Dendritic cell treated with granulocyte-macrophage colony-stimulating factor and Interleukin-4, amounts not matched to agents 40 ng/mL and 50 ng/mL, for 4 days (primary cell): Measurements from ENCODE around the gene PRR33.
A peak's percentile ranks its signal among the peaks of the same experiment; 100 is the strongest.
"Not testable (repeated sequence)": the region's sequence is repeated elsewhere in the genome, so short reads cannot be mapped to it uniquely, and the experiment has no call there.

Experiments
- H3K27ac Mint-ChIP-seq: one replicate; pipeline ENCODE4 v1.8.0; 2022; ENCODE audit warnings: mild to moderate bottlenecking, mixed read lengths
- H3K27me3 Mint-ChIP-seq: one replicate; pipeline ENCODE4 v1.8.0; 2022; ENCODE audit warnings: mild to moderate bottlenecking, mixed read lengths
- H3K36me3 Mint-ChIP-seq: one replicate; pipeline ENCODE4 v1.8.0; 2022; ENCODE audit warnings: low read depth, mixed read lengths
- H3K4me1 Mint-ChIP-seq: one replicate; pipeline ENCODE4 v1.8.0; 2022; ENCODE audit warnings: low read depth, mixed read lengths
- H3K4me3 Mint-ChIP-seq: one replicate; pipeline ENCODE4 v1.8.0; 2022; ENCODE audit warnings: mild to moderate bottlenecking, moderate library complexity, mixed read lengths
- H3K9me3 Mint-ChIP-seq: one replicate; pipeline ENCODE4 v1.8.0; 2022; ENCODE audit warnings: mixed read lengths
- intact Hi-C: fragments of 100-400 bp; cut with micrococcal nuclease; formaldehyde crosslinking; loops from one replicate; pipeline ENCODE4 v1.15.0; 2022

The PRR33 gene

DNA sequence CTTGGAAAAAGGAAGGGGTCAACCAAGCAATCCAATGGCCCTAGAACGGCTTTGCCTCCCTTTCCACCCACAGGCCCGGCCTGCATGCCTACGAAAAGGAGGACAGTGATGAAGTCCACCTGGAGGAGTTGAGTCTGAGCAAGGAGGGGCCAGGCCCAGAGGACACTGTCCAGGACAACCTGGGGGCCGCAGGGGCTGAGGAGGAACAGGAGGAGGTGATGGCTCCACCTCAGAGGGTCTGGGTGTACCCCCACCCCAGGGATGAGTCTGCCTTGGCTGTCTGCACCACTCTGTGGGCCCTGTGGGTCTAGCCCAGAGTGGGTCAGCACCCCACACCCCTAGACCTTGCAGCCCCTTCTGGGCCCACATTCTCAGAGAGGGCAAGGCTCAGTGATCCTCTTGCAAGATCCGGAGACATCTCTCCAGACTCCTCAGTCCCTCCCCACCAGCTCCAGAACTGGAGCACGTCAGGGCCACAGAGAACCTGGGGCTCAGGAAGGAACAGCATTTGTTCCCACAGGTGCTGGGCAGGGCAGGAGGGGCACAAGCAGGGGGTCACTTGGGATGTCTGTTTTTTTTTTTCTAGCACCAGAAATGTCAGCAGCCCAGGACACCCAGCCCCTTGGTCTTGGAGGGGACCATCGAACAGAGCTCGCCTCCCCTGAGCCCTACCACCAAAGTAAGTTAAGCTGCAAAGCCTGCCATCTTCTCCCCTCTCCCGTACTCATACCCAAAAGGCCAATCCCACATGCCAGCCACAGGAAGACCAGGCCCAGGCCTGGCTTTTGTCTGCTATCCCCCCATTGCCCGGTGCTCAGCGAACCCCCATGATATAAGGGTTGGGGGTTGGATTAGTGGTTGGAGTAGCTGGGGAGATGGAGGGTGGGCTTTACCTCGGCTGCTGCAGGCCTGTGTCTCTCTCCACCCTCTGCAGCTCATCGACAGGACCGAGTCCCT is 8.1 kb downstream of the PRR33 start:
- intact Hi-C loops = no loop called here
- Mint-ChIP-seq H3K27ac (no peak overlapping the region), H3K27me3 (peaks cover 7% of the 10 kb centered on the region)

DNA sequence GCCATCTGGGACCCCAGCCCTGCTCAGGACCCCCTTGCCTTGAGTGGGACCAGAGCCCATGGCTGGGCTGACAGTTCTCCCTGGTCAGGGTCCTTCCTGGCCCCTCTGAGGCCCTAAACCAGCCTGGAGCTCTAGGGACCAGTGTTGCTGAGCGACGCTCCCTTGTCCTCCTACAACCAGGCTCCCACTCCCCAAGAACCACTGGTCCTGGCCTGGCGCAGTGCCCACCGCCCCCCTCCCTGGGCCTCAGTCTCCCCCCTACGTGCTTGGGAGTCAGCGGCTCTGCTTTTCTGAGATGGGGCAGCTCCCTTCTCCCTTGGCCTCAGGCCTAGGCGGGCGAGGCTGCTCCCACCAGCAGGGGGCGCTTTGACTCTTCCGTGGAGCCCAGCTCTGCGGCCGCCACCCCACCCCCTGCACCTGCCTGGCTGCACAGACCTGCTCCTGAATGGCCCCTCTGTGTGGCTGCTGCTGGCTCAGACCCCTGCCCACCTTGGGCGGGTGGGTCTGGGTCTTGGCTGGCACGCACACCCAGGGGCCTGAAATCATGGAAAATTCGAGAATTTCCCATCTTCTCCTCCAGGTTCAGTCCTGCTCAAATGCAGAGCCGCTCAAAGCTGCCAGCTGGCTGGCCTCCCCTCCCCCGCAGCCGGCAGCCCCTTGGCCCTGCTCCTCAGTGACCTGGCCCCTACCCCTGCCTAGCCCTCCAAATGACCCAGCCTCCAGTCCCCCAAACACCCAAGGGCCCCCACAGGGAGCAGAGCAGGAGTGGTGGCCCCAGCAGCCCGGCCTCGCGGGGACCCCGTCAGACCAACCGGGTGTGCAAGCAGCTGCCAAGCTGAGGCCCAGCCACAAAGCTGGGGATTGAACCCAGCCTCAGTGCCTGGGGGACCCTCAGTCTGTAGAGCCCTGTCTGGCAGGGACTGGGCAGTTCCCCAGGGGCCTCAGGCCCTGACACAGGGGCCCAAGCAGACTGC is 9.1 kb downstream of the PRR33 start:
- H3K4me3 Mint-ChIP-seq = no peak overlapping the region

More for the DNA sequence above, 8.1 kb downstream of the PRR33 start:
- Mint-ChIP-seq H3K36me3 (peaks cover 21% of the 10 kb centered on the region), H3K4me3 (no peak overlapping the region), H3K9me3 (no peaks in the 10 kb centered on the region), H3K4me1 (peaks cover 42% of the 10 kb centered on the region)

DNA sequence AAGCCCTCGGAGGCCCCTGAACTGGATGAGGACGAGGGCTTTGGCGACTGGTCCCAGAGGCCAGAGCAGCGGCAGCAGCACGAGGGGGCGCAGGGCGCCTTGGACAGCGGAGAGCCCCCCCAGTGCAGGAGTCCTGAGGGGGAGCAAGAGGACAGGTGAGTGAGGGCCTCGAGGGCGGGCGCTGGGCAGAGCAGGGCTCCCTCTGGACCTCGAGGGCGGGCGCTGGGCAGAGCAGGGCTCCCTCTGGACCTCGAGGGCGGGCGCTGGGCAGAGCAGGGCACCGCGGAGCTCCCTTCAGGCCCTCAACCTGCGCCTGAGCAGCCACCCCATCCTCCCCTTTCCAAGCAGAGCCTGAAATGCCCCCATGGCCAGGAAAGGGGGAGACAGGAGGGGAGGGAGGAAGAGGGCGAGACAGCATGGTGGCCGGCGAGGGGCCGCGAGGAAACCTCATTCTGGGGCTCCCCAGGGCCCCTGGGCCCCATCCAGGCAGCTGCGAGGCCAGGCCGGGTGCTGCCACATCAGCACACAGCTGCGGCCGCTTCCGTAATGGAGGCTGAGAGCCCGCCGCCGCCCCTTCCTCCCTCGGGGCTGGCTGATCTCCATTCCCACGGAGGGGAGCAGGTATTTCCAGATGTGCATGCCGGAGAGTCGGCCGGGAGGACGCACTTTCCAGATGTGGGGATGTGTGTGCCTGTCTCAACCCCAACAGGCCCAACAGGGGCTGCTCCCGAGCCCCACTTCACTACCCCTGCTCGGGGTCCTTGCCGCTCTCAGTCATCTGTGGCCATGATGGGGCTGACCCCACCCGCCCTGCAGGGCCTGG is 10.0 kb downstream of the PRR33 start:
- H3K27ac Mint-ChIP-seq = peak overlapping the region; percentile 82
- H3K4me3 Mint-ChIP-seq = no peak overlapping the region
- H3K27me3 Mint-ChIP-seq = no peaks in the 10 kb centered on the region
- intact Hi-C loops = no loop called here
- H3K4me1 Mint-ChIP-seq = peaks cover 50% of the 10 kb centered on the region
- no peaks in the 10 kb centered on the region for H3K9me3 Mint-ChIP-seq
- peaks cover 37% of the 10 kb centered on the region for H3K36me3 Mint-ChIP-seq

More for the DNA sequence above, 9.1 kb downstream of the PRR33 start:
- intact Hi-C loops = no loop called here
- Mint-ChIP-seq H3K4me1 (peaks cover 42% of the 10 kb centered on the region), H3K9me3 (no peaks in the 10 kb centered on the region), H3K36me3 (peaks cover 32% of the 10 kb centered on the region), H3K27ac (peak overlapping the region; percentile 18), H3K27me3 (peaks cover 1% of the 10 kb centered on the region)

DNA sequence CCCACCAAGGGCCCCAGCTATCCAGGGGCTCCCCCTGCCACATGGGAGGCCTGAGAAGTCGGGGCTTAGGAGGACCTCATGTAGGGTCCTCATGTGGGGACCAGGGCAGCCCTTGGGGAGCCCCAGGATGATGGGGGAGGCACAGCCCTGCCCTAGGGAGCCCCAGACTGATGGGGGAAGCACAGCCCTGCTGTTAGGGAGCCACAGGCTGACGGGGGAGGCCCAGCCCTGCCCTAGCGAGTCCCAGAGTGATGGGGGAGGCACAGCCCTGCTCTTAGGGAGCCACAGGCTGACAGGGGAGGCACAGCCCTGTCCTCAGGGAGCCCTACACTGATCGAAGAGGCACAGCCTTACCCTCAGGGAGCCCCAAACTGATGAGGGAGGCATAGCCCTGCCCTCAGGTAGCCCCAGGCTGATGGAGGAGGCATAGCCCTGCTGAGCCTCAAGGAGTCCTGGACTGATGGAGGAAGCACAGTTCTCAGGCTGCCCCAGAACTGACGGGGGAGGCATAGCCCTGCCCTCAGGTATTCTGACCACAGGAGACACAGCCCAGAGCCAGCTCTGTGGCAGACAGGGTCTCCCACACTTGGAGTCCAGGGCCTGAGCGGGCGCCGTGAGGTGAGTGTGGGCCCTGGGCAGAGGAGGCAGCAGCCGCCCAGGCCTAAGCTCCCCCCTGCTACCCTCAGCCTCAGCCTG is 10.8 kb downstream of the PRR33 start:
- H3K9me3 Mint-ChIP-seq = no peaks in the 10 kb centered on the region
- no peaks in the 10 kb centered on the region for H3K27me3 Mint-ChIP-seq
- H3K4me3 Mint-ChIP-seq = no peak overlapping the region
- H3K4me1 Mint-ChIP-seq = peaks cover 58% of the 10 kb centered on the region
- intact Hi-C loops = no loop called here
- peak overlapping the region; percentile 82 for H3K27ac Mint-ChIP-seq
- peaks cover 45% of the 10 kb centered on the region for H3K36me3 Mint-ChIP-seq

DNA sequence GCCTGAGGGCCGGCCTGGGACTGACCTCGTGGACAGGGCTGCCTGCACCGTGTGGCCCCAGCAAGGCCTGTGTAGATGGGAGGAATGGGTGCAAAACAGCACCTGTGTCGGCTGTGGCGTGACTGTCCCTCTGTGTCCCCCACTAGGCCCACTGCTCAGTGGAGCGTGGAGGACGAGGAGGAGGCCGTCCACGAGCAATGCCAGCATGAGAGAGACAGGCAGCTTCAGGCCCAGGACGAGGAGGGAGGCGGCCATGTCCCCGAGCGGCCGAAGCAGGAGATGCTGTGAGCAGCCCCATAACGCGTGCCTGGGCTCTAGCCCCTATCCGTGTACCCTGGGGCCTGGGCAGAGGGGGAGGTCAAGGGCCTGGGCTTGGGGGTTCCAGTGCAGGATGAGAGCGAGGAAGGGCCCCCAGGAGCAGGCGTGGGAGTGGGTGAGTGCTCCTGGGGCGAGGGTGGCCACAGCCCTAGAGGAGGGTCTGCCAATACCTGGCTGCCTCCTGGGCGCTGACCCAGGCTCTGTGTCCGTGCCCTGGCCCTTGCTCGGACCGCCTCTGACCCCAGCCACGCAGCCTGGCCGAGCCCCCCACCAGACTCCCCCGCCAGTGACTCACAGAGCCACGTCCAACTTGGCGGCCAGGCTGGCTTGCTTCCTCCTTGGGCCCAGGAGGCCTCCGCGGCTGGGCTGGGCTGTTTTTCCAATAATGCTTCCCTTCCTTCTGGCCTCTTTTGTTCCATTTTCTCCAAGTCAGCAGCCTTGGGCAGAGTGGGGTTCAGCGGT is 11.6 kb downstream of the PRR33 start:
- Mint-ChIP-seq H3K27ac (peak overlapping the region; percentile 82), H3K36me3 (peaks cover 52% of the 10 kb centered on the region)
- intact Hi-C loops = no loop called here

DNA sequence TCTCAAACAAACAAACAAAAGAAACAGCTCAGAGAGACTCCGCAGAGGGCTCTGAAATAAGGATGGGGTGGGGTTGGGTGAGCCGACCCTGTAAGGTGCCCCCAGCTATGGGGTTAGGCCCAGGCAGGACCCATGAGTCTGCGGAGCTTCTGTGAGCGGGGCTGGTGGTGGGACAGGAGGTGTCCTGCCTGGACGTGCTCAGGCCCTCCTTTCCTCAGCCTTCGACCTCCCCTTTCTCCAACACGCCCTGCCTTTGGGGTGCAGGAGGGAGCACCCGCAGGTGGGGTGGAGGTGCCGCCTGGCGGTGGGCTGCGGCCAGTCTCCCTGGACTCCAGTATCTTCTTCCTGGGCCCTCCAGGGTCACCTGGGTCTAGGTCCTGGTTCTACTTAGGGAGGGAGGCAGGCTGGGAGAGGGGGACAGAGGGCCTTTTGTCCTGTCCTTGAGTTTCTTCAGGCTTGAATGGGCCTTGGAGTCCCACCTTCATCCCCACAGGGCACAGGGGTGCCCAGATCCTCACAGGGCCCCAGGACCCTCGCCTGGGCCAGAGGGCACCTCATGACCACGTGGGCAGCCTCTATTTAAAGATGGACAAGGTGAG is 12.3 kb downstream of the PRR33 start:
- Mint-ChIP-seq H3K27me3 (no peaks in the 10 kb centered on the region), H3K4me3 (no peak overlapping the region), H3K36me3 (peaks cover 55% of the 10 kb centered on the region), H3K4me1 (peaks cover 66% of the 10 kb centered on the region), H3K9me3 (no peaks in the 10 kb centered on the region), H3K27ac (peak overlapping the region; percentile 82)
- intact Hi-C loops = no loop called here

More for the DNA sequence above, 11.6 kb downstream of the PRR33 start:
- H3K4me3 Mint-ChIP-seq = no peak overlapping the region
- no peaks in the 10 kb centered on the region for H3K27me3 Mint-ChIP-seq
- H3K9me3 Mint-ChIP-seq = no peaks in the 10 kb centered on the region
- H3K4me1 Mint-ChIP-seq = peaks cover 64% of the 10 kb centered on the region

DNA sequence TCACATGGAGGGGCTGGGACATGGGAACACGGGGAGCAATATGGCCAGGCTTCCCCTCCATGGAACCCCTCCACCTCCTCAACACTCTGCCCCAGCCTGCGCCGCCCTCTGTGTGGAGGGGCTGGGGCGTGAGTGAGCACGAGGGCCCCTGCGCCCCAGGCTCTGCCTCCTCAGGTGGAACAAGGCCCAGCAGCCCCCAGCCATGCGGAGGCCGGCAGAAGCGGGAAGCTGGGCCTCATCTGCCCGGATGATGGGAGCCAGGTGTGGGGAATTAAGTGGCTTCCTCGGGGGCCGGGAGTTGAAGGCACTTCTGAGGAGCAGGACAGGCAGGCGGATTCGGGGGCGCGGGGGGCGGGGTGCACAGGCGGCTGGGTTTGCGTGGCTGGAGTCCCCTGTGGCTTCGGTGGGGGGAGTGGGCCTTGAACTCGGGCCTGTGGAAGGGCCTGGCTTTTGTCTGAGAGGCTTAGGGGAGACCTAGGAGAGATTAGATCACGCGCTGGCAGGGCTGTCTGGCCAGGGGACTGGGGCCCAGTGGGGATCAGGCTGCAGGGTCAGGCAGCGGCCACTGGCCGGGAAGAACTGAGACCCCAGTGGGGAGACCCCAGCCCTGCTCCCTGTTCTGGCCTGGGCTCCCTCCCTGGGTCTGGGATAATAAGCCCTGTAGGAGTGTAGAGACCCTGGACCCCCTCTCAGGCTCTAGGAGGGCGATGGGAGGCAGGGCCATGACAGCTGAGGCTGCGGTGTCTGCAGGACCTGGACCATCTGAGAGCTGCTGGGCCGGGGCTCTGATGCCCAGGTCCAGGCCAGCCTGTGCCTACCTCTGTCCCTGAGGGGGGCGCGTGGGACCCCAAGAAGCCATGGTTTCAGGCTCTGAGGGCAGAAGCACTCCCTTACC is 13.3 kb downstream of the PRR33 start:
- H3K36me3 Mint-ChIP-seq = peaks cover 55% of the 10 kb centered on the region
- no peaks in the 10 kb centered on the region for H3K9me3 Mint-ChIP-seq
- intact Hi-C loops = no loop called here
- H3K4me3 Mint-ChIP-seq = no peak overlapping the region
- H3K4me1 Mint-ChIP-seq = peaks cover 71% of the 10 kb centered on the region
- peak overlapping the region; percentile 82 for H3K27ac Mint-ChIP-seq
- no peaks in the 10 kb centered on the region for H3K27me3 Mint-ChIP-seq

DNA sequence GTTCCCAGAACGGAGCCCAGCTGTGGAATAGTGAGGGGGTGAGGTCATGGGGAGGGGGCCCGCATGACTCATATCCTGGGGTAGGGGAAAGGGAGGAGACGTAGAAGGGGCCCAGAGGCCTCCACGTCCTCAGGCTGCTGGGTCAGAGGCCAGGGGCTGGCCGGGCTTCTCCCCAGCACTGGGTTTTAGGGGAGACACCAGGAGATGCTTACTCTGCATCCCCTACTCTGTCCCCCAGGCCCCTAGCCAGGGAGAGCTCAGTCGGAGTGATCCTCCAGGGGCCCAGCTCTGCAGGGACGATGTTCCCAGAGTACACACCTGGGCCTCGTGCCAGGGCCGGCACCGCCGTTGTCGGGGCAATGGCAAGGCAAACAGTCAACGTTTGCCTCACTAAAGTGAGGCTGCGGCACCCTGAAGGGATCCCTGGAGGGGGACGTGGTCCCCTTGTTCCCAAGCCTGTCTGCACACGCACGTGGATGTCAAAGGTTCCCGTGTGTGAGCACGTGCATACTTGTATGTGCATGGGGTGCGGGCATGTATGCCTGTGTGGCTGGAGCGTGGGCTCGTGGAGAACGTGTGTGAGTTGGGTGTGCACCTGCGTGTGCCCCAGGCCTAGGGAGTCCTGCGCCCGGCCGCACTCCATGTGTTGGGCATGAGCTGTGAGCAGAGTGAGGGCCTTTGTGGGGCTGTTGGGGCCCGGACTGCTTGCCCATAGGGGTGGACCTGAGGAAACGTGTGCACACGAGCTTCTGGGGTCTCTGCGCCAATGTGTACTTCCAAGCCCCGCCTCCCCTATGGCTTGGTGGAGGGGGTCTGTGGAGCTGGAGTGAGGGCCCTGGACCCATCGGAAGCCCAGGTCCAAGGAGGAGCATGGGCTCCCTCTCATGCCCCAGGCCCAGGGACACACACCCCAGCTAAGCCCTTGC is 14.2 kb downstream of the PRR33 start:
- peaks cover 55% of the 10 kb centered on the region for H3K36me3 Mint-ChIP-seq
- intact Hi-C loops = no loop called here
- H3K9me3 Mint-ChIP-seq = no peaks in the 10 kb centered on the region
- peaks cover 79% of the 10 kb centered on the region for H3K4me1 Mint-ChIP-seq
- H3K27ac Mint-ChIP-seq = no peak overlapping the region
- H3K4me3 Mint-ChIP-seq = no peak overlapping the region
- no peaks in the 10 kb centered on the region for H3K27me3 Mint-ChIP-seq

DNA sequence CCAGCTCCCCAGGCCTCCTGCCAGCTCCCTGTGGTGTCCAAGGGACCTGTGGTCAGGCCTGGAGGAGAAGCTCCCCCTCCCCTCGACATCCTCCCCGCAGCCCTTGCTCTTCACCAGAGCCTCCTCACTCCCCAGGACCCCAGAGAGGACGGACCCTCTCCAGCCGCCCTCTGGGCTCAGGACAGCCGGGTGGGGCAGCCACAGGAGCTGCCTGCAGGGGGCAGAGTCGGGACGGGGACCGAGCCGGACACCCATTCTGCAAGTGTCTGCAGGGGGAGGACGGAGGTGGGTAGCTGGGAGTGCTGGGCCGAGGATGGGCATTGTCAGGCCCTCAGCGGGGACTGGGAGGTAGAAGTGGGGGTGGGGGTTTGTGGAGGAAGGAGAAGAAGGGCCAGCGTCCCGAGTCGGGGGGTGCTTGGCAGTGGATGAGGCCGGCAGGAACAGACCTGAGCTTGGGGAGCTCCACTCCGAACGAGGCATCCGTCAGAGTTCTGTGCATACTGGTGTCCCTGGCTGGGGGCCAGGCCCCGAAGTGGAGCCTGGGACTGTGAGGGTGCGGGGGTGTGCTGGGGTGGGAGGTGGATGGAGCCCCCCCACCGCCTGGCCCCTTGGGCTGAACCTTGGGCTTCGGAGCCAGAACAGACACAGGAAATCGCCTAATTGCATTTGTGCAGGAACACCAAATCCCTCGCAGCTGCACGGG is 15.2 kb downstream of the PRR33 start:
- intact Hi-C loops = no loop called here

DNA sequence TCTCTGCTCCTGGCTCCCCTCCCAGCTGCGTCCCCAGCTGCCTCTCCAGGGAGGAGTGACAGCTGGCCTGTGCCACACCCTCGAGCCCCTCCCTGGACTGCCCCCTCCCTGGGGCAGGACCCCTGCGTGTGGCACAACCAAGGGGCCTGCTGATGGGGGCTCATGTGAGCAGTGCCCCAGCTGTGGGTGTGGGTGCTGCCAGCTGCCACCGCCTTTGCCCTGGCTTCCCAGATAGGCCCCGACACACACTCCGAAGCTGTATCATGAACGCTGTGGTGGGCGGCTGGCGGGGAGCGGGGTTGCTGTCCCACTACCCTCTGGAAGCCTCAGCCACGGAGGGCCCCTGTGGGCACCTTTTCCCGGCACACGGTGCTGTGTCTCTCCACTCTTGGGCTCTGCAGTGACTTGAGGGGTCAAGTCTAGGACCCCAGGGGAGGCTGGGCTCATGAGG is 15.8 kb downstream of the PRR33 start:
- H3K27me3 Mint-ChIP-seq, H3K9me3 Mint-ChIP-seq, intact Hi-C loops, H3K4me3 Mint-ChIP-seq: not testable (repeated sequence)
- peaks cover 49% of the 10 kb centered on the region for H3K36me3 Mint-ChIP-seq
- peak overlapping the region; percentile 30 for H3K27ac Mint-ChIP-seq
- peaks cover 85% of the 10 kb centered on the region for H3K4me1 Mint-ChIP-seq

More for the DNA sequence above, 15.2 kb downstream of the PRR33 start:
- Mint-ChIP-seq H3K4me1 (peaks cover 84% of the 10 kb centered on the region), H3K9me3 (no peaks in the 10 kb centered on the region), H3K27me3 (no peaks in the 10 kb centered on the region), H3K36me3 (peaks cover 55% of the 10 kb centered on the region), H3K27ac (peak overlapping the region; percentile 30), H3K4me3 (no peak overlapping the region)
